Colon (tissue), 2 donors: ENCODE measurements around the gene SATB2.

ENCODE experiments used
- FAIRE-seq: peaks from 2 replicates; lab custom pipeline; 2012; peaks lifted over from hg19 to GRCh38; lab: Jason Lieb, UNC
- donor health status: control.
- donor health status: control.

Gene SATB2

GRCh38 chr2:199404841-199405240 is 52.9 kb downstream of the SATB2 start:
- FAIRE-seq, result no peak

- no peak for FAIRE-seq
Observed at GRCh38 chr2:199395311-199395710, 62.4 kb downstream of the SATB2 start.

- FAIRE-seq, result peak; percentile 90
Observed at GRCh38 chr2:199392363-199392762, 65.4 kb downstream of the SATB2 start.

GRCh38 chr2:199388728-199389268 is 68.9 kb downstream of the SATB2 start:
- no peak for FAIRE-seq

- no peak for FAIRE-seq
Observed at GRCh38 chr2:199384043-199384442, 73.7 kb downstream of the SATB2 start.

GRCh38 chr2:199383021-199383420 is 74.7 kb downstream of the SATB2 start:
- no peak for FAIRE-seq

GRCh38 chr2:199382091-199382490 is 75.6 kb downstream of the SATB2 start:
- no peak for FAIRE-seq

- FAIRE-seq, result no peak
Observed at GRCh38 chr2:199381531-199381930, 76.2 kb downstream of the SATB2 start.

GRCh38 chr2:199378948-199379650 is 78.6 kb downstream of the SATB2 start:
- no peak for FAIRE-seq

- FAIRE-seq, result no peak
Observed at GRCh38 chr2:199370150-199370780, 87.5 kb downstream of the SATB2 start.

- peak; percentile 60 for FAIRE-seq
Observed at GRCh38 chr2:199366406-199366805, 91.3 kb downstream of the SATB2 start.

GRCh38 chr2:199364153-199364552 is 93.6 kb downstream of the SATB2 start:
- FAIRE-seq, result no peak

GRCh38 chr2:199356412-199356811 is 101.3 kb downstream of the SATB2 start:
- no peak for FAIRE-seq

- FAIRE-seq, result no peak
Observed at GRCh38 chr2:199348871-199349270, 108.9 kb downstream of the SATB2 start.

GRCh38 chr2:199344012-199344411 is 113.7 kb downstream of the SATB2 start:
- no peak for FAIRE-seq

- FAIRE-seq, result no peak
Observed at GRCh38 chr2:199342334-199342733, 115.4 kb downstream of the SATB2 start.

GRCh38 chr2:199341123-199341522 is 116.6 kb downstream of the SATB2 start:
- no peak for FAIRE-seq

- no peak for FAIRE-seq
Observed at GRCh38 chr2:199339891-199340605, 117.7 kb downstream of the SATB2 start.

- no peak for FAIRE-seq
Observed at GRCh38 chr2:199336546-199336945, 121.2 kb downstream of the SATB2 start.

GRCh38 chr2:199335502-199335901 is 122.2 kb downstream of the SATB2 start:
- FAIRE-seq, result no peak

GRCh38 chr2:199329466-199329865 is 128.3 kb downstream of the SATB2 start:
- FAIRE-seq, result no peak

GRCh38 chr2:199329031-199329430 is 128.7 kb downstream of the SATB2 start:
- FAIRE-seq, result no peak

- no peak for FAIRE-seq
Observed at GRCh38 chr2:199325881-199326280, 131.9 kb downstream of the SATB2 start.
